Memory B cell (primary cell): ENCODE data around the gene COL2A1.
"Not testable (repeated sequence)": the region's sequence is repeated elsewhere in the genome, so short reads cannot be mapped to it uniquely, and the experiment has no call there.

Experiments
- ATAC-seq: fragments of 150-1000 bp; cut with Tn5 transposase; 2 replicates; pipeline ENCODE4 v1.10.0; 2021; ENCODE audit warnings: low read depth, mild to moderate bottlenecking, moderate library complexity
- DNase-seq, 2 donors: peaks; one replicate each; pipeline ENCODE4 v3.0.0; 2022; ENCODE audit warnings: low spot score in 2 of 2
- H3K27ac Mint-ChIP-seq: one replicate; pipeline ENCODE4 v1.8.0; 2022; ENCODE audit warnings: mild to moderate bottlenecking, moderate library complexity, mixed read lengths
- H3K27me3 Mint-ChIP-seq: one replicate; pipeline ENCODE4 v1.8.0; 2022; ENCODE audit warnings: mixed read lengths
- H3K36me3 Mint-ChIP-seq: one replicate; pipeline ENCODE4 v1.8.0; 2022; ENCODE audit warnings: mild to moderate bottlenecking, mixed read lengths
- H3K4me1 Mint-ChIP-seq: one replicate; pipeline ENCODE4 v1.8.0; 2022; ENCODE audit warnings: mixed read lengths
- H3K4me3 Mint-ChIP-seq: one replicate; pipeline ENCODE4 v1.8.0; 2022; ENCODE audit warnings: mild to moderate bottlenecking, moderate library complexity, mixed read lengths
- H3K9me3 Mint-ChIP-seq: one replicate; pipeline ENCODE4 v1.8.0; 2022; ENCODE audit warnings: mixed read lengths

The COL2A1 gene

DNA sequence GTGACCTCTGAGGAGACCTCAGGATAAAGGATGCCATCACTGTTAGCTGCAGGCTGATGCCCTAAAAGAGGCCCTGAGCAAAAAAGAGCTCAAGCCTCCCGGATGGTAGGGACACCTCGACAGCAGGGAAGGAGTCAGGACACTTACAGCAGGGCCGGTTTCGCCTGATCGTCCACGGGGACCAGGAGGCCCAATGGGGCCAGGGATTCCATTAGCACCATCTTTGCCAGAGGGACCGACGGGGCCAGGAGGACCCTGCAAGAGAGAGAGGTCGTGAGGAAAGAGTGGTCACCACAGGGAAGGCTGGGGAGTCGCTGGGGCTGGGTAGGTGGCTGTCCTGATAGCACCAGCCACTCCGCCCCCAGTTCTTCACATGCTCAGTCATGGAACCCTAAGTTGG, 28.5 kb downstream of the COL2A1 start:
- no peak overlapping the region for H3K27ac Mint-ChIP-seq
- H3K4me1 Mint-ChIP-seq = peaks cover 5% of the 10 kb centered on the region
- ATAC-seq (no peak), DNase-seq (no peak)
- no peak overlapping the region for H3K4me3 Mint-ChIP-seq
- H3K9me3 Mint-ChIP-seq = no peaks in the 10 kb centered on the region
- peaks cover 1% of the 10 kb centered on the region for H3K36me3 Mint-ChIP-seq
- peaks cover 10% of the 10 kb centered on the region for H3K27me3 Mint-ChIP-seq

DNA sequence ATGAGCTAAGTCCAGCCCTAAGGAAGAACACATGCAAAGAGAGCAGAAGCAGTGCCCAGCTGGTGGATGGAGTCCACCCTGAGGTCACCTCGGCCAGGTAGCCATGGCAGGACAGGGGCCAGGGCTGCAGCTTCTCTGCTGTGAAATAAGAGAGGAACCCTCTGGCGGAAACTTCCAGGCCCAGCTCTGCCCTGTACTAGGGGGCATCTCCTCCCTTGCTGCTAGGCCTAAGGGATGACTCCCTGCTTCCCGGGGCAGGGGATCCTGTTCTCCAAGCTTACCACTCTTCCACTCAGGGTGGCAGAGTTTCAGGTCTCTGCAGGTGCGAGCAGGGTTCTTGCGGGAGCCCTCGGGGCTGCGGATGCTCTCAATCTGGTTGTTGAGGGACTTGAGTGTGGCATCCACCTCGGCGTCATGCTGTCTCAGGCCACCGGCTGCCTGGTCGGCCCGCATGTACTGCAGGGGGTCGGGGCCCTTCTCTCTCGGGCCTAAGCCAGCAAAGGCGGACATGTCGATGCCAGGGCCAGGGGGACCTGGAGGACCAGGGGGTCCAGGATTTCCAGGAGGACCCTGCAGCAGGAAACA, 29.1 kb downstream of the COL2A1 start:
- DNase-seq (no peak), ATAC-seq (no peak)
- H3K27ac Mint-ChIP-seq = no peak overlapping the region
- no peaks in the 10 kb centered on the region for H3K9me3 Mint-ChIP-seq
- H3K27me3 Mint-ChIP-seq = peaks cover 4% of the 10 kb centered on the region
- no peak overlapping the region for H3K4me3 Mint-ChIP-seq
- peaks cover 5% of the 10 kb centered on the region for H3K4me1 Mint-ChIP-seq
- peaks cover 1% of the 10 kb centered on the region for H3K36me3 Mint-ChIP-seq

DNA sequence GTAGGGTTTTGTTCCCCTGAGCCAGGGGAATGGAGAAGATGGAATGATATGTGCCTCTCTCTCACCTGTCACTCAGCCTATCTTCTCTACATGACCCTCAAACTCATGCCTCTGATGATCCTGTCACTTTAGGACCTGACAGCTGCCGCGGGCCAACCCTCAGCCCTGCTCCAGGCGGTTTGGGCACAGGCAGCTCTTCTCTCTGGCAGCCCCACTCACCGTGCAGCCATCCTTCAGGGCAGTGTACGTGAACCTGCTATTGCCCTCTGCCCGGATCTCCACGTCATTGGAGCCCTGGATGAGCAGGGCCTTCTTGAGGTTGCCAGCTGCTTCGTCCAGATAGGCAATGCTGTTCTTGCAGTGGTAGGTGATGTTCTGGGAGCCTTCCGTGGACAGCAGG, 30.4 kb downstream of the COL2A1 start:
- DNase-seq (no peak), ATAC-seq (no peak)
- Mint-ChIP-seq H3K4me1 (peaks cover 5% of the 10 kb centered on the region), H3K36me3 (peaks cover 1% of the 10 kb centered on the region), H3K27me3 (peaks cover 1% of the 10 kb centered on the region), H3K4me3 (no peak overlapping the region), H3K27ac (no peak overlapping the region), H3K9me3 (no peaks in the 10 kb centered on the region)

DNA sequence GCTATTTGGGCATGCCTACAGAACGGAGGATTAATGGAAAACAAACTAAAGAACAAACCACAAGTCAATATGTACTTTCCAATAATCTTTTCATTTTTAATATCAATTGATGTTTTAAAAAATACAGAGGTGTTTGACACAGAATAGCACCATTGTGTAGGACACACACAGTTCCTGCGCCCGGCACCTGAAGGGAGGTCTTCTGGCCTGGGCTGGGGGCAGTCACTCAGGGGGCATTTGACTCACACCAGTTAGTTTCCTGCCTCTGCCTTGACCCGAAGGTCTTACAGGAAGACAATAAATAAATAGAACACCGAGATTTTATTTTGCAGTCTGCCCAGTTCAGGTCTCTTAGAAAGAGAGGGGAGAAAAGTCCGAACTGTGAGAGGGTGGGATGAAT, 31.4 kb downstream of the COL2A1 start:
- H3K9me3 Mint-ChIP-seq = no peaks in the 10 kb centered on the region
- H3K27ac Mint-ChIP-seq = no peak overlapping the region
- H3K4me1 Mint-ChIP-seq = peaks cover 5% of the 10 kb centered on the region
- H3K4me3 Mint-ChIP-seq = no peak overlapping the region
- DNase-seq (no peak), ATAC-seq (no peak)
- H3K36me3 Mint-ChIP-seq = peaks cover 1% of the 10 kb centered on the region
- no peaks in the 10 kb centered on the region for H3K27me3 Mint-ChIP-seq

DNA sequence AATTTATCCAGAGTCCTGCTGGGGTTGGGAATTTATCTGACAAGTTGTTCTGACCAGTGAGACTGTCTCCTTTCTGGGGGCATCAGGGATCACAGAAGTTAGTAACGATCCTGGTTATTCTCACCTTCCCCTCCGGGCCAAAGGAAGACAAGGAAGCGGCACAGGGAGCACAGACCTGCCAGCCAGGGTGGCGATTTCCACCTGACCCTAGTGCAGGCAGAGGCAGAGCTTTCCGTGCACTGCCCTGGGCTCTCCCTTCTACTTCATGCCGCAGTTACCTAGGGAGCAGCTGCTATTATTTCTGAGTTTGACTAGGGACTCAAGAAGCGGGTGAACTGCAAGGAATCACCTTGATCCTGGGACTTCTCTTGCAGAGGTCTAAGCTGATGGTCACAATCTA, 33.4 kb downstream of the COL2A1 start:
- Mint-ChIP-seq H3K27ac (no peak overlapping the region), H3K9me3 (no peaks in the 10 kb centered on the region), H3K36me3 (peaks cover 5% of the 10 kb centered on the region), H3K27me3 (no peaks in the 10 kb centered on the region), H3K4me1 (no peaks in the 10 kb centered on the region), H3K4me3 (no peak overlapping the region)
- DNase-seq = no peak
- ATAC-seq = no peak

DNA sequence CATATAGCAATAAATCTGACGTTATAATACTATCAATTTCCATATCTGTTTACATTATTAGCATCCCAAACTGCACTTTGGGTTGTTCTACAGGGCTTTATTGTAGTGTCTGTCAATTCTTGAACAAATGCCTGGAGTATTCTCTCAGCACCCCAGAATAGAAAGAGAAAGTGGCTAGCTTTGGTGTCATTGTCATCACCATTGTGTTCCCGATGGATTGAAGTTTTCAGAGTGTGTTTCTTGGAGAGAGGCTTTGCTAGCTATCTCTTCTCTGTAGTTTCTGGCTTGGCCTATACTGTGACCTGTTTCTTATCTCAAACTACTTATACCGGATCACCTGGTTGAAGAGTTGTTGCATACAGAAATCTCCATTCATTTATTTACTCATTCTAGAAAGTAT, 34.4 kb downstream of the COL2A1 start:
- peaks cover 7% of the 10 kb centered on the region for H3K36me3 Mint-ChIP-seq
- no peaks in the 10 kb centered on the region for H3K9me3 Mint-ChIP-seq
- H3K4me1 Mint-ChIP-seq = peaks cover 3% of the 10 kb centered on the region
- H3K27me3 Mint-ChIP-seq = no peaks in the 10 kb centered on the region
- no peak for ATAC-seq
- no peak for DNase-seq
- H3K27ac Mint-ChIP-seq = no peak overlapping the region
- H3K4me3 Mint-ChIP-seq = no peak overlapping the region

DNA sequence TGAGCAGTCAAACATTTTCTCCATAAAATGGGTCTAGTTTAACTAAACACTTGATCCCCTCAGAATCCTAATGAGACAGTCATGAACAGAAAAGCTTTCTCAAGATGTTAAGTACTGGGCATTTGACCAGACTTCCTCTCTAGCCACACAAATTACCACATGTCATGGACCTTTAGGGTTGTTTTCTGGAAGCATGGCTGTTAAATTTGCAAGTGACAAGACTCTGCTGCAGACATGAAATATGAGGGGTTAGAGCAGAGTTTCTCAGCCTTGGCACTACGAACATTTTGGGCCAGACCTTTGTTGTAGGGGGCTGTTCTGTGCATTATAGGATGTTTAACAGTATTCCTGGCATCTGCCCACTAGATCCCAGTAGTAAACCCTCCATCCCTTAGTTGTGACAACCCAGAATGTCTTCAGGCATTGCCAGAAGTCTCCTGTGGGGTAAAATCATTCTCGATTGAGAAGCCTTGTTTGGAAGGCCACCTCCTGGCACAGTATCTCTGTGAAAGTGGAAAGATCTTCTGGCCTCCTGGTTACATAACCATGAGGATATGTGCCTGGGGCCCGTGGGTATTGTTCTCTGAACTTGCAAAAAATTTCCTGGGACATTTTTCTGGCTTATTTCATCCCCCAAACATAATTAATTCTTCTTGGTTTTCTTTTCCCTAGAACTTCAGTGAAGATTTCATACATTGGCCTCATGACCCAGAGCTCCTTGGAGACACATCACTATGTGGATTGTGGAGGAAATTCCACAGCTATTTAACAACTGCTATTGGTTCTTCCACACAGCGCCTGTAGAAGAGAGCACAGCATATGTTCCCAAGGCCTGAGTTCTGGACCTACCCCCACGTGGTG, 36.6 kb downstream of the COL2A1 start:
- Mint-ChIP-seq H3K36me3 (peaks cover 7% of the 10 kb centered on the region), H3K4me1 (peaks cover 13% of the 10 kb centered on the region), H3K9me3 (no peaks in the 10 kb centered on the region), H3K27me3 (no peaks in the 10 kb centered on the region), H3K27ac (no peak overlapping the region), H3K4me3 (no peak overlapping the region)
- DNase-seq (no peak), ATAC-seq (no peak)

DNA sequence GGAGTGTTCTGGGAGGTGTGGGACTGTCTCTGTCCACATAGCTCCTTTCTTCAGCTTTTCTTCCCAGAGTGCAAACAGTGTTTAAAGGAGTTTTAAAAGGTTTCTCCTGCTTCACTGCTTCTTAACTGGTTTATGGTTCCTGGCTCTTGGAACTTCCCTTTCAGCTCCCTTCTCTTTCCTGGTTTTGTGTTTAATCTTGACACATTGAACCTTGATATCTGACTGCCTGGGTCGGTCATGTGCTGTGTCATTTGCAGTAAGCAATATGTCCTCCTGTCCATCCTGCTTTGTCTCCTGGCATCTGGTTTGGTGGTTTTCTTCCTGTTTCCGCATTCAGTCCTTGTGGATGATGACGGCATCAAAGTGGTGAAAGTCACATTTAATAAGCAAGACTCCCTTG, 38.7 kb downstream of the COL2A1 start:
- ATAC-seq = no peak
- H3K27ac Mint-ChIP-seq = no peak overlapping the region
- no peak overlapping the region for H3K4me3 Mint-ChIP-seq

DNA sequence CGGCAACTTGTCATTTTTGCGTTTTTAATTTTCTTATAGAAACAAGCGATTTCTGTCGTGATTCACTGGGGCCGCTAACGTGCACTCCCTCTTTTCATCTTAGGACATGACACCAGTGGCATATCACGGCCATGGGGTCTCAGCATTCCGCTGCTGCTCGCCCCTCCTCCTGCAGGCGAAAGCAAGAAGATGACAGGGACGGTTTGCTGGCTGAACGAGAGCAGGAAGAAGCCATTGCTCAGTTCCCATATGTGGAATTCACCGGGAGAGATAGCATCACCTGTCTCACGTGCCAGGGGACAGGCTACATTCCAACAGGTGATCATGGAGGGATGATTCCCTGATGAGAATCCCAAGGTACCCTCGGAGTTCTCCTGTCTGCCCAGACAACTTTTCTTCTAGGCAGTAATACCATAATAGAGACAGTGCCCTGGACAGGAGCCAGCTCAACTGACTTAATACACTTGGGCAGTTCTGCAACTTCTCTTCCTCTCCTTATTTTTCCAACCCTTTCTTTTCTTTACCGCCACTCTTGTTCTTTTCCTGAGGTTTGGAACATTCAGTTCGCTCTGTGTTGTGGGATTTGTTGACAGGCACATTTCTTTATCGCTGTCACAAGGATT, 40.1 kb downstream of the COL2A1 start:
- peak overlapping the region; percentile 95 for H3K27ac Mint-ChIP-seq
- peaks cover 8% of the 10 kb centered on the region for H3K27me3 Mint-ChIP-seq
- H3K9me3 Mint-ChIP-seq = no peaks in the 10 kb centered on the region
- H3K4me1 Mint-ChIP-seq = peaks cover 13% of the 10 kb centered on the region
- no peak for DNase-seq
- no peak for ATAC-seq
- peak overlapping the region; percentile 99 for H3K4me3 Mint-ChIP-seq
- H3K36me3 Mint-ChIP-seq = peaks cover 9% of the 10 kb centered on the region

More for the DNA sequence above, 38.7 kb downstream of the COL2A1 start:
- Mint-ChIP-seq H3K27me3 (peaks cover 2% of the 10 kb centered on the region), H3K4me1 (peaks cover 13% of the 10 kb centered on the region), H3K36me3 (peaks cover 7% of the 10 kb centered on the region), H3K9me3 (no peaks in the 10 kb centered on the region)
- no peak for DNase-seq

DNA sequence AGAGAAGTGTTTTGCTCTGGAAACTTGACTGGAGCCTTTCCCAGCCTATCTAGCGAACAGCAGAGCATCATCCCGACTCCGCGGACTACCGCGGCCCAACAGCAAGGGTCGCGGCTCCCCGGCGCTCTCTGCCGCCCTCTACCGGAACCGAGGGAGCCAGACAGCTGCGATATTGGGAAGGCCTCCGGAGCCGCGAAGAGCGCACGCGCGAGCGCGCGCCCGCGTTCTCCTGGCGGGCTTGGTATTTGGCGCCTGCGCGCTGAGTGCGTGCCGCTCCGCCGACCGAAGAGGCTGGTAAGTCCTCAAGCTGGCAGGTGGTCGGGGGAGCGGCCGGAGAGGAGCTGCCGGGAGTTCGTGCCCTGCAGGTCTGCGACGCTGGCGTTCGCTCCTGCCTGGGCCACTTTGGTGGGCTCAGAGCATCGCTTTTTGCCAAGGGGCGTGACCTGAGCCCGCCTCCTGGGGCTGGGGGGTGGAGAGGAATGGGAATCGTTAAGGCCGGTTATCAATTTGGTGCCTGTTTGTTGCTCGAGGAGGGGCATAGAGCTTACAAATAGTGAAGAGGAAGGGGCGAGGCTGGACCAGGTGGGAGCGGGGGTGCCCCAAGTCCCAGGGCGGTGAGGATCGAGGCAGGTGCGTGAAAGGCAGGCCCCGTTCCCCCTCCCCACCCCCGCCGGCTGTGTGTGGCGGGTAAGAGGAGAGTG, 40.8 kb downstream of the COL2A1 start, which contains the start of gene TMEM106C:
TSS of gene TMEM106C (plus strand) at position 257 of the 701 bp plus-strand sequence. CDS start 641 bp downstream, outside the sequence.
- Mint-ChIP-seq H3K9me3 (no peaks in the 10 kb centered on the region), H3K4me3 (peak within 1 kb of the TSS; percentile 99), H3K27me3 (peaks cover 8% of the 10 kb centered on the region), H3K27ac (peak within 1 kb of the TSS; percentile 95), H3K4me1 (peaks cover 13% of the 10 kb centered on the region), H3K36me3 (peaks cover 9% of the 10 kb centered on the region)
- peak; percentile 93 for ATAC-seq
- DNase-seq = peak; percentile 93 to 94

DNA sequence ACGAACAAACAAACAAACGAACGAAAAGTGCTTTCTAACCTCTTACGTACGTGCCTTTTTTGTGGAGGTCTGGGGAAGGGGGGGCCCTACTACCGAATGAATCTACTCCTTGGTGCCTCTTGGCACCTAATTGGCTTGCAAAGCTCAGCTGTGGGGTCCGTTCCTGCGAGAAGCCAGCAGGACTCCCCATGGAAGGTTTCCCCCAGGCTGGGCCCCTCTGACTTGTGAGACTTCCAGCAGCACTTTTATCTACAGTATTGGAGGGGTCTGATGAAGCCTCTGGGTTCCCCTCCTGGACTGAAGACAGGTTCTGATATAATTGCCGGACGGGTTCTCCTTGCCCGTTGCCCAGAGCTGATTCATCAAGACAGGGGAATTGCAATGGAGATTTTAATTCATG, 42.1 kb downstream of the COL2A1 start:
- H3K4me1 Mint-ChIP-seq = peaks cover 13% of the 10 kb centered on the region
- peaks cover 8% of the 10 kb centered on the region for H3K27me3 Mint-ChIP-seq
- no peak overlapping the region for H3K27ac Mint-ChIP-seq
- DNase-seq = no peak
- no peak for ATAC-seq
- peaks cover 9% of the 10 kb centered on the region for H3K36me3 Mint-ChIP-seq
- no peak overlapping the region for H3K4me3 Mint-ChIP-seq
- H3K9me3 Mint-ChIP-seq = no peaks in the 10 kb centered on the region

DNA sequence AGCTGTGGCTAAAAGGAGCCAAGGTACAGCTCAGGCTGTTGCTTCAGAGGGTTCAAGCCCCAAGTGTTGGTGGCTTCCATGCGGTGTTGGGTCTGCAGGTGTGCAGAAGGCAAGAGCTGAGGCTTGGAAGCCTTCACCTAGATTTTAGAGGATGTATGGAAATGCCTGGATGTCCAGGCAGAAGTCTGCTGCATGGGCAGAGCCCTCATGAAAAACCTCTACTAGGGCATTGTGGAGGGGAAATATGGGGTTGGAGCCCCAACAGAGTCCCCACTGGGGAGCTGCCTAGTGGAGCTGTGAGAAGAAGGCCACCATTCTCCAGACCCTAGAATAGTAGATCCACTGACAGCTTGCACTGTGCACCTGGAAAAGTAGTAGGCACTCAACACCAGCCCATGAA, 46.6 kb downstream of the COL2A1 start:
- not testable (repeated sequence) for H3K9me3 Mint-ChIP-seq, H3K4me1 Mint-ChIP-seq, H3K36me3 Mint-ChIP-seq, ATAC-seq, H3K4me3 Mint-ChIP-seq, DNase-seq, H3K27ac Mint-ChIP-seq
- peaks cover 13% of the 10 kb centered on the region for H3K27me3 Mint-ChIP-seq

DNA sequence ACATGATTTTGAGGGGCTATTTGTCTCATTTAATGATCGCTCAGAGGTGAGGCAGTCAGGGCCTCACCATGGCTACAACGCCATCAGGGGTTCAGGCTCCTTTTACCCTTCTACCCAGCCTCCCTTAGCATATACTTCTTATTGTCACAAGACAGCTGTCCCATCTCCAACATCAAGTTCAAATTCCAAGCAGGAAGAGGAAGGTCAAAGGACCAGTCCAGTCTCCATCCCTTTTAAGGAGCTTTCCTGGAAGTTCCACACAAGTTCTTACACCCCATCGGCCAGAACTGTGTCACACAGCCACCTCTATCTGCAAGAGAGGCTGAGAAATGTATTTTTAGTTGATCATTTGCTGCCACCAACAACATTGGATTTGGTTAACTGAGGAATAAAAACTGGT, 49.2 kb downstream of the COL2A1 start:
- no peak for DNase-seq
- Mint-ChIP-seq H3K27ac (no peak overlapping the region), H3K9me3 (no peaks in the 10 kb centered on the region), H3K4me1 (no peaks in the 10 kb centered on the region), H3K27me3 (peaks cover 13% of the 10 kb centered on the region), H3K4me3 (no peak overlapping the region), H3K36me3 (peaks cover 4% of the 10 kb centered on the region)
- ATAC-seq = no peak
